Loucy (cell line): Measurements from ENCODE around the gene TGFBR3L.
A peak's percentile ranks its signal among the peaks of the same experiment; 100 is the strongest.

ENCODE experiments used
- H2AFZ ChIP-seq: fragments of 200-600 bp; sonication (generic); 2 replicates; pipeline ENCODE4 v1.6.0; 2016; ENCODE audit warnings: antibody characterized with exemption, mild to moderate bottlenecking, low read length, moderate library complexity
- H3F3A ChIP-seq: fragments of 200-600 bp; 2 replicates; pipeline ENCODE4 v1.6.0; 2016; ENCODE audit warnings: antibody characterized with exemption, low read depth, mild to moderate bottlenecking
- H3K27me3 ChIP-seq: fragments of 200-600 bp; sonication (generic); 2 replicates; pipeline ENCODE4 v1.6.1; 2014; ENCODE audit warnings: low read length, mild to moderate bottlenecking; ENCODE audit not compliant: insufficient read depth, poor library complexity, severe bottlenecking
- H3K36me3 ChIP-seq: fragments of 200-600 bp; sonication (generic); 2 replicates; pipeline ENCODE4 v1.6.1; 2016; ENCODE audit warnings: low read length; ENCODE audit not compliant: insufficient read depth
- H3K4me1 ChIP-seq: fragments of 200-600 bp; sonication (generic); 2 replicates; pipeline ENCODE4 v1.5.1; 2014; ENCODE audit warnings: low read length, mild to moderate bottlenecking; ENCODE audit not compliant: insufficient read depth, poor library complexity, severe bottlenecking
- H3K4me2 ChIP-seq: fragments of 200-600 bp; sonication (generic); 2 replicates; pipeline ENCODE4 v1.6.0; 2014; ENCODE audit warnings: antibody characterized with exemption, low read length, low read depth, mild to moderate bottlenecking; ENCODE audit not compliant: poor library complexity, severe bottlenecking
- H3K4me3 ChIP-seq: fragments of 200-600 bp; sonication (generic); 2 replicates; pipeline ENCODE4 v1.5.1; 2014; ENCODE audit warnings: low read length, mild to moderate bottlenecking, mixed read lengths; ENCODE audit not compliant: poor library complexity, severe bottlenecking
- H3K79me2 ChIP-seq: fragments of 200-600 bp; sonication (generic); 2 replicates; pipeline ENCODE4 v1.6.1; 2014; ENCODE audit warnings: low read length; ENCODE audit not compliant: insufficient read depth
- H3K9ac ChIP-seq: fragments of 200-600 bp; sonication (generic); 2 replicates; pipeline ENCODE4 v1.6.0; 2014; ENCODE audit warnings: mild to moderate bottlenecking, low read depth, low read length, moderate library complexity; ENCODE audit not compliant: poor library complexity, severe bottlenecking
- H3K9me2 ChIP-seq: fragments of 200-600 bp; sonication (generic); replicated peaks from 2 replicates; pipeline ENCODE4 v1.6.1; 2016; ENCODE audit warnings: low read depth, low read length, mixed read lengths
- H3K9me3 ChIP-seq: fragments of 200-600 bp; sonication (generic); 2 replicates; pipeline ENCODE4 v1.6.1; 2014; ENCODE audit warnings: mild to moderate bottlenecking, antibody characterized with exemption, low read length, low read depth; ENCODE audit not compliant: insufficient read depth
- H4K20me1 ChIP-seq: fragments of 200-600 bp; sonication (generic); 2 replicates; pipeline ENCODE4 v1.6.0; 2014; ENCODE audit warnings: antibody characterized with exemption, low read length, mild to moderate bottlenecking; ENCODE audit not compliant: insufficient read depth, poor library complexity, severe bottlenecking
- CTCF ChIP-seq: fragments of 200-600 bp; sonication (generic); conservative IDR thresholded peaks from 2 replicates; pipeline ENCODE4 v1.5.1; 2014; ENCODE audit warnings: mild to moderate bottlenecking, antibody characterized with exemption, low read length
- EZH2phosphoT487 ChIP-seq: fragments of 200-600 bp; IDR thresholded peaks from 2 replicates; pipeline ENCODE4 v1.6.1; 2018; ENCODE audit warnings: antibody characterized with exemption, mild to moderate bottlenecking, moderate library complexity, borderline replicate concordance

Gene TGFBR3L

GRCh38 chr19:7943444-7944176, 29.0 kb downstream of the TGFBR3L start, which contains the start of gene TIMM44:
TSS of gene TIMM44 (minus strand) at chr19:7943666. CDS start at chr19:7943651, 15 bp downstream.
- Histone ChIP-seq H3K4me1 (peaks cover 6% of the 10 kb centered on the region), H3K4me2 (peak within 1 kb of the TSS; percentile 89), H3K4me3 (peak within 1 kb of the TSS; percentile 80), H3K9me2 (no peaks in the 10 kb centered on the region), H3F3A (no peaks in the 10 kb centered on the region), H4K20me1 (no peaks in the 10 kb centered on the region), H3K9ac (peak within 1 kb of the TSS; percentile 90), H3K79me2 (peaks cover 31% of the 10 kb centered on the region), H3K27me3 (no peaks in the 10 kb centered on the region), H2AFZ (peak within 1 kb of the TSS; percentile 91), H3K36me3 (no peaks in the 10 kb centered on the region), H3K9me3 (no peaks in the 10 kb centered on the region)
- TF ChIP-seq EZH2phosphoT487 (no peak), CTCF (no peak)

GRCh38 chr19:7944177-7944761, 29.6 kb downstream of the TGFBR3L start:
- H4K20me1 ChIP-seq = no peaks in the 10 kb centered on the region
- H3K4me1 ChIP-seq = peaks cover 6% of the 10 kb centered on the region
- no peaks in the 10 kb centered on the region for H3K27me3 ChIP-seq
- peak overlapping the region; percentile 80 for H2AFZ ChIP-seq
- no peaks in the 10 kb centered on the region for H3K9me2 ChIP-seq
- peaks cover 31% of the 10 kb centered on the region for H3K79me2 ChIP-seq
- H3K9me3 ChIP-seq = no peaks in the 10 kb centered on the region
- peak overlapping the region; percentile 60 for H3K9ac ChIP-seq
- no peaks in the 10 kb centered on the region for H3K36me3 ChIP-seq
- peak overlapping the region; percentile 80 for H3K4me3 ChIP-seq
- no peak for TF ChIP-seq EZH2phosphoT487
- peak; percentile 95 for TF ChIP-seq CTCF
- H3F3A ChIP-seq = no peaks in the 10 kb centered on the region
- H3K4me2 ChIP-seq = peak overlapping the region; percentile 89

- Histone ChIP-seq H3K9me3 (no peaks in the 10 kb centered on the region), H3K27me3 (no peaks in the 10 kb centered on the region), H4K20me1 (no peaks in the 10 kb centered on the region), H3K4me1 (peaks cover 9% of the 10 kb centered on the region), H3K9ac (no peak overlapping the region), H3K79me2 (peaks cover 4% of the 10 kb centered on the region), H3K4me3 (no peak overlapping the region), H3K4me2 (no peak overlapping the region), H3F3A (no peaks in the 10 kb centered on the region), H3K36me3 (no peaks in the 10 kb centered on the region), H2AFZ (no peak overlapping the region), H3K9me2 (no peaks in the 10 kb centered on the region)
- TF ChIP-seq CTCF (no peak), EZH2phosphoT487 (no peak)
Measured at GRCh38 chr19:7947939-7948338, 33.3 kb downstream of the TGFBR3L start.
